Retina (tissue), 1 donor: ENCODE data around the gene ANKRD62.

Source experiments
- DNase-seq: peaks from one replicate; pipeline ENCODE4 v3.0.0-alpha.2; 2016

Gene ANKRD62

GRCh38 chr18:12093520-12094257, at the start of gene ANKRD62:
TSS of gene ANKRD62 (plus strand) at chr18:12093843. CDS start at chr18:12094018, 175 bp downstream.
- DNase-seq = no peak

GRCh38 chr18:12044591-12044990, 49.1 kb upstream of the ANKRD62 start:
- no peak for DNase-seq

GRCh38 chr18:12046046-12046750, 47.4 kb upstream of the ANKRD62 start:
- no peak for DNase-seq

- DNase-seq = no peak
These were observed 46.8 kb upstream of the ANKRD62 start for GRCh38 chr18:12046751-12047335.

GRCh38 chr18:12048010-12048826, 45.4 kb upstream of the ANKRD62 start:
- DNase-seq = no peak

DNA sequence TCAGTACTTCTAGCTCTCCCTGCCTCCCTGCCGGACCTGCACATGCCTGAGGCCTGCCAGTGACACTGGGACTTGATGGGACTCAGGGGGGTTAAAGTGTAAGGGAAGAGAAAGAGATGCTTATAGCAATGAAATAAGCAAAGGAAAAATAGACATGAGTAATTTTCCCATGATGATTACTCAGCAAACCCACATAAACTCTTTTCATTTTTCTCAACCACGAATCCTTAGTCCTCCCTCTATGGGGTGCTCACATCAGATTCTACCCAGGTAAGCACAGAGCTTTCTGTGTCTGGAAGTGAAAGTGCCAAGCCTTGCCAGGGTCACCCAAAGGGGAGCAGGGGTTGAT, 44.8 kb upstream of the ANKRD62 start:
- no peak for DNase-seq

GRCh38 chr18:12049978-12050811, 43.4 kb upstream of the ANKRD62 start:
- no peak for DNase-seq

- DNase-seq = no peak
These were observed 40.8 kb upstream of the ANKRD62 start for GRCh38 chr18:12052866-12053265.

DNA sequence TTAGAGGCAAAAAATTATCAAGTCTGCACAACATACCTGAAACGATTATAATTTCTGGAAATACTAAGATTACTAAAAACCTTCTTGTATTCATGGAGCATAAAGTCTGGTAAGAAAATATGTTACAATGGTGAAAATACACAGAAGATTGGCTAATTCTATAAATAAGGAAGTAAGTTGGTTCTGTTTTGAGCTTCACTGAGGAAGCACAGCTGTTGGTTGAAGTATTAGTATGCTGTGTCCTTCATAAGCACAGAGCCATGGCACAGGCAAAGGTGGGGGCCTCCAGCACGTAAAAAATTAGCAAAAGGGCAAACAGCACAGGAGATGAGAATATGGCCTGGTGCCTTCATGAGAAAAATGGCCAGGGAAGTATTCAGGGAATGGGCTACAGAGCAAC, 40.4 kb upstream of the ANKRD62 start:
- DNase-seq = no peak

- DNase-seq = no peak
These were observed 37.4 kb upstream of the ANKRD62 start for GRCh38 chr18:12056034-12056883.

- no peak for DNase-seq
These were observed 36.7 kb upstream of the ANKRD62 start for GRCh38 chr18:12056884-12057402.

DNA sequence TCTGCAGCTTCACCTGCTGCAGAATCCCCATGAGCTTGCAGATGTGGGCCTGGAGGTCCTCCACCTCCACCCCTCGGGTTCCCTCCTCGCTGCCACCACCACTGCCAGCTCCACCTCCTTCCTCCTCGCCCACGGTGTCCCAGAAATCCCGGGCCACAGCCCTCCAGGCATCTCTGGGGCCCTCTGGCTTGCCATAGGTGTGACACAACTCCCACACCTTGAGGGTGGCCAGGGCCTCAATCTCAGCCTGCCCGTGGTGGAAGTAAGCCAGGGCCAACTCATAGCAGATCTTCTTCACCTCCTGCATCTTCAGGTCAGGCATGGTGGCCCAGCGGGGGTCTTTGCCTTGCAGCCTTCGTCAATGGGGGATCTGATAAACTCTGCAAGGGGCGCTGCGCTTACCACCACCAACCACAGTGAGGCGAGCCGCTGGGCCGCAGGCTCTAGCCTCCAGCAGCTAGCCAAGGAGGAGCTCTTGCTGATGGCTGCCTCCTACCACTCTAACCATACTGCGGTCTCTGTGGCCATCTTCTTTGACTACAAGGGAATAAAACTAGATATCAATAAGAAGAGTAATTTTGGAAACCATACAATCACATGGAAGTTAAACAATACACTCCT, 36.1 kb upstream of the ANKRD62 start:
- DNase-seq = no peak

DNA sequence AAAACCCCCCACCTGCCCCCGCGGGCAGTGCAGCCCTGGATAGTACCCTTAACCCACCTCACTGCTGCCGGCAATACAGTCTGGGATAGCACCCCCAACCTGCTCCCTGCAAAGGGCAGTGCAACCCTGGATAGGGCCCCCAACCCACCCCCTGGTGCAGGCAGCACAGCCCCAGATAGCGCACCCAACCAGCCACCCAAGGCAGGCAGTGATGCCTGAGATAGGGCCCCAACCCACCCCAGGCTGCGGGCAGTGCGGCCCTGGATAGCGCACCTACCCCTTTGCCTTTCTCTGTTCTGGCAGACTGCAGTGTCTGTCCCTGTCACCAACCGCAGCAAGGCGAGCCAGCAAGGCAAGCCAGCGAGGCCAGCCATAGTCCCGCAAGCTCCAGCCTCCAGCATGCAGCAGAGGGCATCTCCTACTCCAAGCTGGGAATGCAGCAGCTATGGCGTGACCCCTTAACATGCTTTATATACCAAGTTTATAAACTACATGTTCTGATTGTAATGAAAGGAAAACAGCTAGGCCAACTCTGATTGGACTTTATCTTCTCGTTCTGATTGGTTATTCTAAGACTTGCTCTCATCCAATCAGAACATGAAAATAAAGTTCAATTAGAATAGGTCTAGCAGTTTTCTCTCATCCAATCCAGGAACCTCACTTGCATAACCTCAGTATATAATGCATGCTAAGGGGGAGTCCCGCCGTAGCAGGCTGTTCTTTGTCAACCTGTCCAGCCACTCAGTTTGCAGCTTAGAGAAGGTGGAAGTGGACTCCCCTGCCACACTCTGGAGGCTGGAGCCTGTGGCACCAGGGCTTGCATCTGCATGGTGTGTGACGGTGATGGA, 34.1 kb upstream of the ANKRD62 start:
- no peak for DNase-seq

DNA sequence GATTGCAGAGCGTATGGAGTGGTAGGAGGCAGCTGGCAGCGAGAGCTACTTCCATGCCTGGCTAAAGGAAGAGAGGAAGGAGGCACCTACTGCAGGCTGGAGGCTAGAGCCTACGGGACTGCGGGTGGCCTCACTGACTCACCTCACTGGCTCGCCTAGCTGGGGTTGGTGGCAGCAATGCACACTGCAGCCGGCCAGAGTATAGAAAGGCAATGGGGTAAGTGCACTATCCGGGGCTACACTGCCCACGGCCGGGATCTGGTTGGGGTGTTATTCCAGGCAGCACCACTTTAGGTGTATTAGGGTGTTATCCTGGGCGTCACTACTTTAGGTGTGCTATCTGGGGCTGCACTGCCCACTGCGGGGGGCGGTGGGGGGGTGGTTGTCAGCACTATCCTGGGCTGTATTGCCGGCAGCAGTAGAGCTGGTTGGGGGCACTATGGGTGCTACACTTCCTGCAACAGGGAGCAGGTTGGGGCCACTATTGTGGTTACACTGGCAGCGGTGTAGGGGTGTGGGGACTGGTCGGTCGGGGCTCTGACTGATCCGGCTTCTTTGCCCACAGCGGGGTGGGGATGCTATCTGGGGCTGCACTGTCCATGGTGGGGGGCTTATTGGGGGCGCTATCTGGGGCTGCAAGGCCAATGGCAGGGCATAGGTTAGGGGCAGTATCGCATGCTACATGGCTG, 33.3 kb upstream of the ANKRD62 start:
- DNase-seq = no peak

GRCh38 chr18:12061685-12062084, 32.0 kb upstream of the ANKRD62 start:
- DNase-seq = no peak

DNA sequence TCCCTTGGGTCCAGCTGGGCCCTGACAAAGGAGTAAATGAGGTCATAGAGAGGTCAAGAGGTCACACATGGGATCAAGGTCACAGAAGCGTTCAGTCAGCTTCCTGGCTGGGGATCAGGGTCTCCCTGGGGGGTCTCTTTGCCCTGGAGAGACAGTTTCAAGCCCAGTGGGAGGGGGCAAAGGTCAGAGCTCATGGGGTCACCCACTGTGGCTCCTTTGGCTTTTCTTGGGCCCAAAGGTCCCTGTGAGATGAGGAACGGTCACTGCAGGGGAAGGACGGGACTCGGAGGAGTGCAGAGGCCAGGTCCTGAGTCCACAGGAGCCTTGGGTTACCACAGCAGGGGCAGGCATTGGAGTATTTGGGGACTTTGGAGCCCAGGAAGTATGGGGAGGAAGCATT, 30.7 kb upstream of the ANKRD62 start:
- no peak for DNase-seq

DNA sequence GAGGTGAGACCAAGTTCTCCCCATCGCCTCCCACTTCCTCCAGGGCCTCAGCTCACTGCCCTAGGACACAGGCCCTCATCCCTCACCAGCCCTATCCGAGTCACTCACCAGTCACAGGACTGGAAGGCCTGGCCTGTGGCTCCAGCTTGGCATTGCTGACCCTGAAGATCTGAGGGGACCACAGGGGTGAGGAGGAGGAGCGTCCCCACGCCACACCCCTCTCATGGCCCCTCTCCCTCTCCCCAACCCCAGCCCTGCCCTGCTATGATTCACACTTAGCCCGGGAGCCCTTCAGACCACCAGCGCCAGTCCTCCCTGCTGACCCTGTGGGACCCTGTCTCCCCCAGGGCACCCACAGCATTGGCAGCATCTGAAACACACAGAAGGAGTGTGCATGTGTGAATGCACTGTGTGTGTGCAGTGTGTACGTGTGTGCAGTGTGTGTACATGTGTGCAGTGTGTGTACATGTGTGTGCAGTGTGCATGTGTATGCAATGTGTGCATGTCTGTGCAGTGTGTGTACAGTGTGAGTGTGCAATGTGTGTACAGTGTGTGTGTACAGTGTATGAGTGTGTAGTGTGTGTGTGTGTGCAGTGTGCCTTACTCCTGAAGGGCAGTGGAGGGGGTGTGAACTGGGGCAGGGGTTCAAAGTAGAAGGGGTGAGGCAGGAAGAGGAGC, 29.4 kb upstream of the ANKRD62 start:
- no peak for DNase-seq

DNA sequence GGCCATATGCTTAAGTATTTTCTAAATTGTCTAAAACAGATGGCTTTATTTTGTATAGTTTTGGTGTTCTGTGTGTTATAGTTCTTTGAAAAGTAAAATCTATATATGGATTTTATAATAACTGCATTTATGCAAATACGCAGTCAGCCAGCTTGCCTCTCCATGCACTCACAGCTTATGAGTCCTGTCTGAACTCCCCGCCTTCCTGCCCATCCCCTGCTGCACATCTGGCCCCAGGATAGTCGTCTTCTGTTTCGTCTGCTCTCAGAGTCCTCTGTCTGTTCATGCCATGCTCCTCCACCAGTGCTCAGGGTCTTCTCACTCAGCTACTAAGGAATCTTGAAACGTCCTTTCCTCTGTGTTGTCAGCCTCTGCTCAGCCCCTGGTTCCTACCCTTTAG, 28.2 kb upstream of the ANKRD62 start:
- DNase-seq = no peak
